Right cardiac atrium (tissue), 5 donors: ENCODE data around the gene CMTM7. TPM values are rescaled to one million over a fixed set of nuclear protein-coding genes. Genes with fewer than 3 reads are reported as not detected.

Source experiments
- ATAC-seq, 2 donors: fragments of 200-7000 bp; cut with Tn5 transposase; one replicate each; pipeline versions ENCODE4 v1.8.0 to v1.9.1; 2020; ENCODE audit warnings: moderate library complexity in 2 of 2, mild to moderate bottlenecking in 1 of 2
- DNase-seq, 3 donors: peaks; one replicate each; pipeline ENCODE4 v3.0.0-alpha.2; 2020
- H3K27ac ChIP-seq: one replicate; pipeline ENCODE4 v1.5.1; 2013; ENCODE audit warnings: mild to moderate bottlenecking, low read length, control low read depth, moderate library complexity
- H3K27me3 ChIP-seq: one replicate; pipeline ENCODE4 v1.6.1; 2013; ENCODE audit not compliant: control insufficient read depth, insufficient read depth
- H3K4me1 ChIP-seq: one replicate; pipeline ENCODE4 v1.6.1; 2013; ENCODE audit warnings: low read length; ENCODE audit not compliant: control insufficient read depth, insufficient read depth
- H3K4me3 ChIP-seq: one replicate; pipeline ENCODE4 v1.5.1; 2013; ENCODE audit warnings: low read length, control low read depth
- H3K9me3 ChIP-seq: one replicate; pipeline ENCODE4 v1.6.1; 2013; ENCODE audit warnings: low read length; ENCODE audit not compliant: control insufficient read depth
- WGBS: extraction: QIAGEN DNeasy Blood & Tissue Kit; methylation state at CpG from one replicate; pipeline ENCODE4 v1.1.7; 2013; 5-methylcytosine and 5-hydroxymethylcytosine counted together
- intact Hi-C, 4 donors: fragments of 100-400 bp; cut with DNase I; formaldehyde crosslinking; loops; one replicate each; pipeline versions ENCODE4 v1.11.0 to v1.14.0; 2022 to 2023
- polyA plus RNA-seq: library from polyadenylated mRNA; stranded (reverse); fragments of 200-250 nt; gene quantifications from one replicate; pipeline ENCODE4 v1.2.3, GENCODE V29; 2013
- total RNA-seq, 4 donors: library from RNA; stranded (reverse); fragmentation: NEBNext Ultra II Directional; extraction: Animal tissue kit (Norgen Biotek cat#: 25700); gene quantifications; one replicate each; pipeline ENCODE4 v1.2.1, GENCODE V29; 2021
- donor health status: healthy with polysubstance abuse.
- donor health status: DM: no; HTN: yes; CAD: no.
- donor health status: DM: no; HTN: no; CAD: no.
- donor health status: DM: no; HTN: yes; CAD: no; lungs with severe emphysema.
- donor health status: DM: yes; HTN: yes; CAD: no.

CMTM7 gene
- total and polyA plus RNA-seq, 5 donors: 4.8 to 8.4 (median 6.7) TPM

DNA sequence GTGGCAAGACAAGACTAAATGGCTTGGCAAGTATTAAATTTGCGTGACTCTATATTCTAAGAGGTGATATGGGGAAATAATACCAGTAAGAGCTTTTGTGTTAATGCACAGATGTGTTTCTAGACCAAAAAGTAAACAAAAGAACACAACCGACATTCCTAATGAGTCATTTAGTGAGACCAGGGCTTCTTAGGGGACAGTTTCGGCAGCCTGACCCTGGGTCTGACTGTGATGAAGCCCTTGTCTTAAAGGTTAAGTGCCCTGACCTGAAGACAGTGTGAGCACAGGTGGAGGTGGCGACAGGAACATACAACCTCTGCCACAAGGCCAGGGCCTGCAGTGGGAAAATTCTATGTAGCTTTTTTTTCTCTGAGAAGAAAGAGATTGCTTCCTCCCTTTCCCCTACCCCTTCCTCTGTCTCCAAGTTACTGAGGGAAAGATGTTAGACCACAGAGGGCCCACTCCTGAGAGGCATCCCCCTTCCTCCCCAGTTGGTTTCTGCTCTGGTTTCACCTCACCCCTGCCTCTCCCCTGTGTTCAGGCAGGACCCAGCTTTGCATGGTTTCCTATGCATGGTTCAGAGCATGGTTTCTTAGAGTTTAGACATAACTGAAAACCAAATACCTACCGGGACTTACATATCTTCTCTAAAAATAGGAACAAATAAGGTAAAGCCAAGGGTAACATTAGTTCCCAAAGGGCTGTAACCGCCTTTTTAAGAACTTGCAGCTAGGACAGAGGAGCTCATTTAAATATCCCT, 24.8 kb upstream of the CMTM7 start:
- no peaks in the 10 kb centered on the region for H3K27me3 ChIP-seq
- 91% methylated on average over 6 of the region's 6 CpGs for WGBS
- no peak overlapping the region for H3K27ac ChIP-seq
- ATAC-seq: no peak
- no peaks in the 10 kb centered on the region for H3K9me3 ChIP-seq
- intact Hi-C loops: no loop called here
- H3K4me3 ChIP-seq: no peak overlapping the region
- H3K4me1 ChIP-seq: no peaks in the 10 kb centered on the region
- no peak for DNase-seq

DNA sequence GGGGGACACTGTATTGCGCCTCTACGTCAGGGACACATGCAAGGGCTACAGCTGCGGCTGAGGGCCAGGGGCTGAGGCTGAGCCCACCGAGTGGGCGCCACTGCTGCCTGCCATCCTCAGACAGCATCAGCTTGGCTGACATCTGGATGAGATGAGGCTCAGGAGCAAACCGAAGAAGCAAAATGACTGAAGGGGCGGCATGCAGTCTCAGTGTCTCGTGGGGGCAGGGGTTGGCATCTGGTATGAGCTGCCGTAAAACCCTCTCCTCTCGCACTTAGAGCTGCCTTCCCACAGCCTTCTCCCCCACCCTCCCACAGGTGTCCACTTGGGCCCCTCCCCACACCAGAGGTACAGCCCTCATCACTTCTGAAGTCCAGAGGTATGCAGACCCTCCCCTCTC, 24.2 kb upstream of the CMTM7 start:
- Histone ChIP-seq H3K9me3 (no peaks in the 10 kb centered on the region), H3K27me3 (no peaks in the 10 kb centered on the region), H3K27ac (no peak overlapping the region), H3K4me3 (no peak overlapping the region), H3K4me1 (no peaks in the 10 kb centered on the region)
- no peak for DNase-seq
- ATAC-seq: no peak
- 95% methylated on average over 10 of the region's 10 CpGs for WGBS
- intact Hi-C loops: no loop called here

- Histone ChIP-seq H3K27ac (no peak overlapping the region), H3K4me1 (no peaks in the 10 kb centered on the region), H3K27me3 (no peaks in the 10 kb centered on the region), H3K4me3 (no peak overlapping the region), H3K9me3 (no peaks in the 10 kb centered on the region)
- WGBS: 86% methylated on average over 7 of the region's 7 CpGs
- DNase-seq (no peak), ATAC-seq (no peak)
- intact Hi-C loops: loop anchor here in 1 of 4 donors (5.0 kb wide), 1 partner anchor 96 kb away; no protein-coding TSS in a partner anchor
These were observed 20.0 kb upstream of the CMTM7 start for GRCh38 chr3:32371461-32372212.

GRCh38 chr3:32372213-32372490, 19.5 kb upstream of the CMTM7 start:
- WGBS: 95% methylated on average over 4 of the region's 4 CpGs

GRCh38 chr3:32373276-32373675, 18.4 kb upstream of the CMTM7 start:
- H3K9me3 ChIP-seq: no peaks in the 10 kb centered on the region
- H3K4me3 ChIP-seq: no peak overlapping the region
- no peak for DNase-seq
- intact Hi-C loops: loop anchor here in 1 of 4 donors (5.0 kb wide), 1 partner anchor 94 kb away; no protein-coding TSS in a partner anchor
- H3K27ac ChIP-seq: no peak overlapping the region
- no peaks in the 10 kb centered on the region for H3K27me3 ChIP-seq
- H3K4me1 ChIP-seq: no peaks in the 10 kb centered on the region
- no peak for ATAC-seq
- WGBS: 77% methylated on average over 5 of the region's 5 CpGs

More at GRCh38 chr3:32372213-32372490, 19.5 kb upstream of the CMTM7 start:
- no peak for DNase-seq
- no peaks in the 10 kb centered on the region for H3K4me1 ChIP-seq
- no peaks in the 10 kb centered on the region for H3K9me3 ChIP-seq
- ATAC-seq: no peak
- H3K4me3 ChIP-seq: no peak overlapping the region
- intact Hi-C loops: loop anchor here in 1 of 4 donors (5.0 kb wide), 1 partner anchor 95 kb away; no protein-coding TSS in a partner anchor
- H3K27ac ChIP-seq: no peak overlapping the region
- no peaks in the 10 kb centered on the region for H3K27me3 ChIP-seq

GRCh38 chr3:32373844-32374243, 17.8 kb upstream of the CMTM7 start:
- intact Hi-C loops: loop anchor here in 2 of 4 donors (2.0 to 5.0 kb wide), 2 partner anchors 93 to 95 kb away; no protein-coding TSS in a partner anchor
- 64% methylated on average over 5 of the region's 5 CpGs for WGBS
- Histone ChIP-seq H3K27ac (no peak overlapping the region), H3K9me3 (no peaks in the 10 kb centered on the region), H3K4me1 (no peaks in the 10 kb centered on the region), H3K27me3 (no peaks in the 10 kb centered on the region), H3K4me3 (no peak overlapping the region)
- no peak for ATAC-seq
- no peak for DNase-seq

DNA sequence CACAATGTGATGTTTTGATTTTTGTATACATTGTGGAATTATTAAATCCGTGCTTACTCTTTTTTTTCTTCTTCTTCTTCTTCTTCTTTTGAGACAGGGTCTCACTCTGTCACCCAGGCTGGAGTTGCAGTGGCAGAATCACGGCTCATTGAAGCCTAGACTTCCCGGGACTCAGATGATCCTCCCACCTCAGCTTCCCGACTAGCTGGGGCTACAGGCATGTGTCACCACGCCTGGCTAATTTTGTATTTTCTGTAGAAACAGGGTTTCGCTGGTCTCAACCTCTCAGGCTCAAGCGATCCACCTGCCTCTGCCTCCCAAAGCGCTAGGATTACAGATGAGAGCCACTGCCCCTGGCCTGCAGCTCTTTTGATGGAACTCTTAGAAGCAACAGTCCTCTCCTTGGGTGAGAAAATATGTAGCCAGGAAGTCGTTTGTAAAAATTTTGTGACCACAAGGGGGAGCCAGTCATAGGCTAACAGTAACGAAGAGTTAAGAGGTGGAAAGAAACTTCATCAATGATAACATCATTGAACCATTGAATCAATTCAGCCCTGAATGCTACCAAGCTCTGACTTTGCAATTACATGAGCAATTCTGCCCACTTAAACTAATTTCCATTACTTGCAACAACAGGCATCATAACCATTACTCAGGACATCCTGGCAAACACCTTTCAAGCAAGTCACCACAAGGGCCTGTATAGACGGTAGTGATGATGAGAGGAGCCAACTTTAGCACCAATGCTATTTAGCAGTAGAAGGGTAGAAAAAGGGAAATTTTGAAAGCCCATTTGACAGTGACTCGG, 16.7 kb upstream of the CMTM7 start:
- Histone ChIP-seq H3K9me3 (no peaks in the 10 kb centered on the region), H3K27ac (no peak overlapping the region), H3K4me3 (no peak overlapping the region), H3K4me1 (no peaks in the 10 kb centered on the region), H3K27me3 (no peaks in the 10 kb centered on the region)
- intact Hi-C loops: loop anchor here in 3 of 4 donors (2.0 to 5.0 kb wide), 2 partner anchors 92 to 94 kb away; no protein-coding TSS in a partner anchor
- ATAC-seq: peak; percentile 41 to 73
- DNase-seq: no peak
- WGBS: 54% methylated on average over 12 of the region's 12 CpGs

DNA sequence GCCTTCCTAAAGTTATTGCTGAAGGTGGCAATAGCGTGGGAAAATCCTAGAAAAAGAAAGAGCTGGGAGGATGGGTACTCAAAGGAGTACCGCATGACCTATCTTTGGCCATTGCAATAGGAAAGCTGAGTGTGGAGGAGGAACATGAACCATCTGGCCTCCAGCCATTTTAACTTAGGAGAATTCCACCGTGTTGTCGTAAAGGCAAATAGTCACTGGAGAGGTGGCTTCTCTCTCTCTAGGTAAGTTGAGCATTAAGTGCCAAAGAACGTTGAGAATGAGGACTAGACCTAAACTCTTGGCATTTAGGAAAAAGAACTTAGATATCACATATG, 16.1 kb upstream of the CMTM7 start:
- DNase-seq (no peak), ATAC-seq (no peak)
- no peaks in the 10 kb centered on the region for H3K27me3 ChIP-seq
- no peak overlapping the region for H3K27ac ChIP-seq
- H3K4me1 ChIP-seq: no peaks in the 10 kb centered on the region
- H3K4me3 ChIP-seq: no peak overlapping the region
- no peaks in the 10 kb centered on the region for H3K9me3 ChIP-seq
- intact Hi-C loops: loop anchor here in 2 of 4 donors (2.0 to 5.0 kb wide), 2 partner anchors 92 to 93 kb away; no protein-coding TSS in a partner anchor
- 92% methylated on average over 5 of the region's 5 CpGs for WGBS

DNA sequence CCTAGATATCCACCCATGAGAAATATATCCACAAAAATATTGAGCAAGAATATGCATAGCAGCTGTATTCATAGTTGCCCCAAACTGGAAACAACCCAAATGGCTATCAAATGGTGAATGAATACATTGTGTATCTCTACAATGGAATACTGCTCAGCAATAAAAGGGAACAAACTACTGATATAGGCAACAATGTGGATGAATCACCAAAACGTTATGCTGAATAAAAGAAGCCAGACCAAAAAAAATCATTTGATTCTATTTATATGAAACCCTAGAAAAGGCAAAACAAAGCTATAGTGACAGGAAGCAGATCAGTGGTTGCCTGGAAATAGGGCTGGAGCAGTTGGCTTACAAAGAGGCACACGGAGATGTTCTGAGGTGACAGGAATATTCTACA, 15.5 kb upstream of the CMTM7 start:
- 62% methylated on average over 2 of the region's 2 CpGs for WGBS
- intact Hi-C loops: loop anchor here in 1 of 4 donors (5.0 kb wide), 1 partner anchor 91 kb away; no protein-coding TSS in a partner anchor

GRCh38 chr3:32379831-32380500, 11.7 kb upstream of the CMTM7 start:
- Histone ChIP-seq H3K9me3 (no peaks in the 10 kb centered on the region), H3K4me1 (no peaks in the 10 kb centered on the region), H3K4me3 (no peak overlapping the region), H3K27me3 (no peaks in the 10 kb centered on the region), H3K27ac (no peak overlapping the region)
- intact Hi-C loops: loop anchor here in 2 of 4 donors (5.0 kb wide), 1 partner anchor 87 kb away; no protein-coding TSS in a partner anchor
- ATAC-seq (no peak), DNase-seq (no peak)
- 67% methylated on average over 10 of the region's 10 CpGs for WGBS

More for the DNA sequence above, 15.5 kb upstream of the CMTM7 start:
- Histone ChIP-seq H3K9me3 (no peaks in the 10 kb centered on the region), H3K4me3 (no peak overlapping the region), H3K27ac (no peak overlapping the region), H3K27me3 (no peaks in the 10 kb centered on the region), H3K4me1 (no peaks in the 10 kb centered on the region)
- DNase-seq: no peak
- ATAC-seq: peak in 1 of 2 donors; percentile 41
